Aorta (tissue), 5 donors: ENCODE measurements around the gene PCBP3. TPM values are rescaled to one million over a fixed set of nuclear protein-coding genes. Genes with fewer than 3 reads are reported as not detected.
A peak's percentile ranks its signal among the peaks of the same experiment; 100 is the strongest.
"Not testable (repeated sequence)": the region's sequence is repeated elsewhere in the genome, so short reads cannot be mapped to it uniquely, and the experiment has no call there.

Experiments used
- ATAC-seq: fragments of 200-7000 bp; cut with Tn5 transposase; one replicate; pipeline ENCODE4 v1.9.1; 2022; ENCODE audit warnings: moderate library complexity; ENCODE audit not compliant: low FRiP score
- DNase-seq, 2 donors: peaks; one replicate each; pipeline ENCODE4 v3.0.0-alpha.2; 2020
- H3K27ac ChIP-seq, 2 donors: one replicate each; pipeline ENCODE4 v1.5.1; 2013; ENCODE audit warnings: low read length in 2 of 2, mild to moderate bottlenecking in 2 of 2, moderate library complexity in 2 of 2, control low read depth in 1 of 2, inconsistent platforms in 1 of 2, low read depth in 1 of 2
- H3K27me3 ChIP-seq, 2 donors: one replicate each; pipeline ENCODE4 v1.6.1; 2013; ENCODE audit warnings: control low read depth in 1 of 2, low read length in 1 of 2, mild to moderate bottlenecking in 1 of 2, moderate library complexity in 1 of 2; ENCODE audit not compliant: insufficient read depth in 2 of 2, control insufficient read depth in 1 of 2
- H3K36me3 ChIP-seq, 2 donors: one replicate each; pipeline ENCODE4 v1.6.1; 2013; ENCODE audit warnings: control low read depth in 1 of 2, low read length in 1 of 2, mild to moderate bottlenecking in 1 of 2; ENCODE audit not compliant: insufficient read depth in 2 of 2, control insufficient read depth in 1 of 2
- H3K4me1 ChIP-seq, 2 donors: one replicate each; pipeline ENCODE4 v1.6.1; 2013; ENCODE audit warnings: low read length in 2 of 2, control low read depth in 1 of 2, mild to moderate bottlenecking in 1 of 2, moderate library complexity in 1 of 2; ENCODE audit not compliant: insufficient read depth in 2 of 2, control insufficient read depth in 1 of 2
- H3K4me3 ChIP-seq, 2 donors: one replicate each; pipeline ENCODE4 v1.5.1; 2013; ENCODE audit warnings: low read length in 2 of 2, control low read depth in 1 of 2, mild to moderate bottlenecking in 1 of 2
- H3K9me3 ChIP-seq: one replicate; pipeline ENCODE4 v1.6.1; 2013; ENCODE audit warnings: mild to moderate bottlenecking, low read length; ENCODE audit not compliant: control insufficient read depth
- WGBS, 2 donors: extraction: QIAGEN DNeasy Blood & Tissue Kit; methylation state at CpG; one replicate each; pipeline ENCODE4 v1.1.7; 2013; 5-methylcytosine and 5-hydroxymethylcytosine counted together
- intact Hi-C, 2 donors: fragments of 100-400 bp; cut with DNase I; formaldehyde crosslinking; loops; one replicate each; pipeline versions ENCODE4 v1.14.2 to v1.15.0; 2022
- polyA plus RNA-seq, 2 donors: library from polyadenylated mRNA; stranded (reverse); fragments of 200-250 nt; gene quantifications; one replicate each; pipeline ENCODE4 v1.2.3, GENCODE V29; 2013
- total RNA-seq, 2 donors: library from RNA; stranded (reverse); fragmentation: NEBNext Ultra II Directional; extraction: Animal tissue kit (Norgen Biotek cat#: 25700); gene quantifications; one replicate each; pipeline ENCODE4 v1.2.1, GENCODE V29; 2021
- donor health status: healthy with polysubstance abuse.
- donor health status: Bipolar disorder and iron deficiency.
- donor health status: DM: no; HTN: no; CAD: no.
- donor health status: DM: no; HTN: no; CAD: no.
- donor health status: DM: yes; HTN: yes; CAD: no.

The PCBP3 gene
- total and polyA plus RNA-seq, 4 donors: 3.6 to 15.0 (median 7.0) TPM; not detected in 1

GRCh38 chr21:45827881-45828579 lies 184.5 kb downstream of the PCBP3 start:
- DNase-seq (no peak), ATAC-seq (no peak)
- Histone ChIP-seq H3K36me3 (no peaks in the 10 kb centered on the region), H3K4me3 (no peak overlapping the region), H3K9me3 (no peaks in the 10 kb centered on the region), H3K4me1 (no peaks in the 10 kb centered on the region), H3K27me3 (no peaks in the 10 kb centered on the region), H3K27ac (no peak overlapping the region)
- intact Hi-C loops: no loop called here
- 91 to 92% methylated on average over 11 of the region's 11 CpGs for WGBS, 2 donors

GRCh38 chr21:45828580-45829570 lies 185.3 kb downstream of the PCBP3 start:
- 82 to 89% methylated on average over 26 of the region's 26 CpGs for WGBS, 2 donors
- Histone ChIP-seq H3K27ac (no peak overlapping the region), H3K4me3 (no peak overlapping the region), H3K27me3 (no peaks in the 10 kb centered on the region), H3K36me3 (no peaks in the 10 kb centered on the region), H3K4me1 (no peaks in the 10 kb centered on the region), H3K9me3 (no peaks in the 10 kb centered on the region)
- ATAC-seq: peak; percentile 20
- no peak for DNase-seq
- intact Hi-C loops: no loop called here

- intact Hi-C loops: no loop called here
- Histone ChIP-seq H3K9me3 (no peaks in the 10 kb centered on the region), H3K4me3 (no peak overlapping the region), H3K27ac (no peak overlapping the region), H3K27me3 (no peaks in the 10 kb centered on the region), H3K4me1 (no peaks in the 10 kb centered on the region), H3K36me3 (no peaks in the 10 kb centered on the region)
- DNase-seq: no peak
- no peak for ATAC-seq
- WGBS, 2 donors: 88 to 93% methylated on average over 7 of the region's 7 CpGs
These were observed 186.1 kb downstream of the PCBP3 start for GRCh38 chr21:45829668-45830067.

- Histone ChIP-seq H3K27ac (no peak overlapping the region), H3K9me3 (no peaks in the 10 kb centered on the region), H3K36me3 (no peaks in the 10 kb centered on the region), H3K4me1 (no peaks in the 10 kb centered on the region), H3K27me3 (no peaks in the 10 kb centered on the region), H3K4me3 (no peak overlapping the region)
- DNase-seq (no peak), ATAC-seq (no peak)
- intact Hi-C loops: no loop called here
- WGBS, 2 donors: 92 to 93% methylated on average over 11 of the region's 11 CpGs
These were observed 186.7 kb downstream of the PCBP3 start for GRCh38 chr21:45830221-45830640.

GRCh38 chr21:45830720-45831366 lies 187.3 kb downstream of the PCBP3 start:
- no peaks in the 10 kb centered on the region for H3K4me1 ChIP-seq
- H3K27ac ChIP-seq: no peak overlapping the region
- no peaks in the 10 kb centered on the region for H3K9me3 ChIP-seq
- ATAC-seq (no peak), DNase-seq (no peak)
- no peaks in the 10 kb centered on the region for H3K36me3 ChIP-seq
- intact Hi-C loops: no loop called here
- no peak overlapping the region for H3K4me3 ChIP-seq
- WGBS, 2 donors: 92 to 93% methylated on average over 21 of the region's 21 CpGs
- H3K27me3 ChIP-seq: no peaks in the 10 kb centered on the region

- ATAC-seq (no peak), DNase-seq (no peak)
- H3K27ac ChIP-seq: no peak overlapping the region
- no peak overlapping the region for H3K4me3 ChIP-seq
- no peaks in the 10 kb centered on the region for H3K9me3 ChIP-seq
- 71 to 74% methylated on average over 14 of the region's 14 CpGs for WGBS, 2 donors
- no peaks in the 10 kb centered on the region for H3K4me1 ChIP-seq
- no peaks in the 10 kb centered on the region for H3K27me3 ChIP-seq
- intact Hi-C loops: no loop called here
- H3K36me3 ChIP-seq: no peaks in the 10 kb centered on the region
These were observed 188.6 kb downstream of the PCBP3 start for GRCh38 chr21:45831991-45832740.

- H3K27ac ChIP-seq, DNase-seq, ATAC-seq, H3K4me1 ChIP-seq, H3K9me3 ChIP-seq, intact Hi-C loops, H3K4me3 ChIP-seq, H3K36me3 ChIP-seq, H3K27me3 ChIP-seq: not testable (repeated sequence)
- WGBS, 2 donors: 55 to 65% methylated on average over 12 of the region's 12 CpGs
These were observed 189.3 kb downstream of the PCBP3 start for GRCh38 chr21:45832741-45833235.

- WGBS, 2 donors: 10 to 14% methylated on average over 6 of the region's 6 CpGs
- no peaks in the 10 kb centered on the region for H3K27me3 ChIP-seq
- DNase-seq (no peak), ATAC-seq (no peak)
- no peak overlapping the region for H3K4me3 ChIP-seq
- intact Hi-C loops: no loop called here
- H3K9me3 ChIP-seq: no peaks in the 10 kb centered on the region
- H3K27ac ChIP-seq: no peak overlapping the region
- H3K36me3 ChIP-seq: no peaks in the 10 kb centered on the region
- H3K4me1 ChIP-seq: no peaks in the 10 kb centered on the region
These were observed 189.9 kb downstream of the PCBP3 start for GRCh38 chr21:45833414-45833813.
